ENCODE results near the gene MRPS12.

GRCh38 chr19:38921420-38922274, 9.1 kb upstream of the MRPS12 start:
- TF ChIP-seq MXD4 (CRISPR knock-in tag; IDR thresholded peaks at IDR 0.05; ENCODE audit: borderline replicate concordance) (no peak), CTCF (IDR thresholded peaks at IDR 0.05) (no peak), ZNF423 (CRISPR knock-in tag; IDR thresholded peaks at IDR 0.05) (no peak), ATF3 (CRISPR knock-in tag; conservative IDR thresholded peaks at IDR 0.05) (no peak), FOXJ3 (CRISPR knock-in tag; IDR thresholded peaks at IDR 0.05; ENCODE audit: borderline replicate concordance) (no peak), CREB1 (CRISPR knock-in tag; IDR thresholded peaks at IDR 0.05) (no peak), SMAD4 (CRISPR knock-in tag; IDR thresholded peaks at IDR 0.05) (no peak), JUN (CRISPR knock-in tag; IDR thresholded peaks at IDR 0.05) (no peak), GABPB1 (CRISPR knock-in tag; IDR thresholded peaks at IDR 0.05) (no peak), ZBTB21 (CRISPR knock-in tag; IDR thresholded peaks at IDR 0.05; ENCODE audit: borderline replicate concordance) (no peak)

Measured in WTC11 (cell line).